HG02798 (cell line): ENCODE data around the gene ACTR3.

Experiments used
- ATAC-seq: cut with Tn5 transposase; IDR thresholded peaks from one replicate; pipeline ENCODE4 v1.9.1; 2021; ENCODE audit warnings: mild to moderate bottlenecking; ENCODE audit not compliant: unreplicated experiment, poor library complexity

ACTR3 gene

DNA sequence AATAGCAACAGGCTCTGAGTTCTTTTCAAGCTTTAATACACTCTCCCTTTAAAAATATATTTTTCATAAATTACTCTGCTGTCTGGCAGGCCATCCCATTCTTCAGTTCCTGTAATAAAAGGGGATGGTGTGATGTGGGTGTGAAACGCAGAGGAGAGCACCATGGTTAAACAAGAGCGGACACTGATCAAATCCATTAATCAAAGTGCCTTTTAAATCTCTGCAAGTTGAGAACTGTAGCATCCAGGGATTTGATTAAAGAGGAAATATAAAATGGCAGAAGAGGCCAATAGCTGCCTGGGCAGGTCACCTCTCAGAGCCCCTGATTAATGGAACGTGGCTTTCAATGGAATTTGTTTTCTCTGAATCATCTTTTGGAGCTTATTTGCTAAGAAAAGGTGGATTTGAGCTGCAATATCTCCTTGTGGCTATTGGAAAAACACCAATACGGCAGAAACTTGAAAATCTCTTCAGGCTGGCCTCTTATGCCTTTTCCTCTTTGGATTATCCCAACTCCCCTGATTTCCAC, 96.9 kb downstream of the ACTR3 start:
- ATAC-seq, result no peak

DNA sequence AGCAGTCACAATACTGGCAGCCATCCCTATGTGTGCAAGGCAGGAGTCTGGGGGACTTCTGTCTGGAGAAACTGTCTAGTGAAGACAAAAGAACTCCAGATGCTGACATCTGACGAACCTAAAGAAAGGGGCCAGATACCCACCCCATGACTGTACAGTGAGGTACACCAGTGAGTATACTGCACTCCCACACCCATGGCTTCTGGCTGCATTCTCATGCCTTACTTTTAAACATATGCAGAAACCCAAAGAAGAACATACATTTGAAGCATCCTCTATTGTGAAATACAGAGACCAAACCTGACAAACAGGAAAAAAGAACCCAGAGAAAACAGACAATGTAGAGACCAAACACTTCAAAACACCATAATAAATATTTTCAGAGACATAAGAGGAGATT, 102.2 kb downstream of the ACTR3 start:
- no peak for ATAC-seq

DNA sequence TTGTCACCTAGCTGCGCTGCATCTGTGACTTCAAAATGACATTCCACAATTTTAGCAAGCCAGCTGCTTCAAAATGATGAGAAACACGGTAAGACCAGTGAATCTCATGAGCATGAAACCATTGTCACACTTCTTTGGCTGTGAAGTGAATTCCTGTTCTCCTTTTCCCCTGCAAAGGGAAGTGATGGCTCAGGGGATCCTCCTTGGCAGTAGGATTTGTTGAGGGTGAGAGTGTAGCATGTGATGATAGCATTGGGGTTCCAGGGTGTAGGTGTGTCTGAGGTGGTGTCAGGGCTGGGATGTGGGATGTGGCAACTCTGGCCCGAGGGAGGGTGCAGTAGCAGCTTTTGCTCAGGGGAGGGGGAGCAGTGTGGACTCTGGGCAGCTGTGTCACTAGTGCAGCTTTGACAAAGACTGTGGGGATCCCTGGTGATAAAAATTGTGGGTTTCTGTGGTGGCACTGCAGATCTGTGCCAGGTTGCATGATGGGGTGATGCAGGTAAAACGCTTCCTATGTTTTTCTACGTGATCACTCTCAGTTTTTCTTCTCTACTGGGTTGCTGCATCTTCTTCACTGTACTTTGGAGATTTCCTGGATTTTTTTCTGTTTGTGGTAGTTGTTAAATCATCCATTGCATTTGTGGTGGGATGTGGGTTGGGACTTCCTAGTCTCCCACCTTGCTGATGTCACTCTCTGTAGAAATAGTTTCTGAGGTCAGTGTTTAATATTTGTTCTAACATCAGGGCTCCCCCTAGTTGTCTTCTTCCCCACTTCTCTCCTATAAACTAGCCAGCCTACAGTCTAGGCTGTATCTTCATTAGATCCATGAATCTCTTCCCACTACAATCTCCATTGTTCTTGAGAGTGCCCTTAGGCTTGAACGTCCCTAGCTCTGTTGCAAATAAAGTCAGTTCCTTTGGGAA, 107.0 kb downstream of the ACTR3 start:
- ATAC-seq, result no peak

DNA sequence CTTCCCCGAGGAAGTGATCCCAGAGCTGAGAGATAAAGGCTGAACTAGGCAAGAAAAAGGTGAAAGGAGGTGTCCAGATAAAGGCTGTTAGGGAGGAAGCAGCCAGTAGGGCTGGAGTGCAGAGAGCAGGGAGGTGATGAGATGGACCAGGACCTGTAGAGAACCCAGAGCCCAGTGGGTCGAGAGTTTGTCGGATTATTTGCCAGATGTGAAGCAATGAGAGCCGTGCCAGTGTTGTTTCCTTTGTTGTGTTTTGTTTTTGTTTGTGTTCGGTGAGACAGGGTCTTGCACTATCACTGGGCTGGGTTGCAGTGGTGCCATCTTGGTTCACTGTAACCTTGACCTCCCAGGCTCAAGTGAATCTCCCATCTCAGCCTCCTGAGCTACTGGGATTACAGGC, 111.3 kb downstream of the ACTR3 start:
- no peak for ATAC-seq

DNA sequence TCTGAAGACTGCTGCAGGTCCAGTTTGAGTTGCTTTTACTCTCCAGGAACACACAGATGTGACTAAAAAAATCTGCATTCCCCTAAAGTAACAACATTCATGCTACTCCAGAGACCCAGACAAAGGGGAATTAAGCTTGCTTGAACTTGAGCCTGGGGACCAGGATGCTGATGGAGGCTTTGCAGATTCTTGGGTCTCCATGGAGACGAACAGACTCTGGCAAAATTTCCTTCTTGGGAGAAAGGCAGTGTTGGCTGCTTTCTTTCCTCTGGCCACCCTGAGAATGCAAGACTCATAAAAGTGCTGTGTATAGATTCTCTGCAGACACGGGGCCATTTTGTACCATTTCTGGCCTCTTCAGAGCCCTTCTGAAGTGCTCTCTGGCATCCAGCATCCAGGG, 112.0 kb downstream of the ACTR3 start:
- ATAC-seq, result no peak

DNA sequence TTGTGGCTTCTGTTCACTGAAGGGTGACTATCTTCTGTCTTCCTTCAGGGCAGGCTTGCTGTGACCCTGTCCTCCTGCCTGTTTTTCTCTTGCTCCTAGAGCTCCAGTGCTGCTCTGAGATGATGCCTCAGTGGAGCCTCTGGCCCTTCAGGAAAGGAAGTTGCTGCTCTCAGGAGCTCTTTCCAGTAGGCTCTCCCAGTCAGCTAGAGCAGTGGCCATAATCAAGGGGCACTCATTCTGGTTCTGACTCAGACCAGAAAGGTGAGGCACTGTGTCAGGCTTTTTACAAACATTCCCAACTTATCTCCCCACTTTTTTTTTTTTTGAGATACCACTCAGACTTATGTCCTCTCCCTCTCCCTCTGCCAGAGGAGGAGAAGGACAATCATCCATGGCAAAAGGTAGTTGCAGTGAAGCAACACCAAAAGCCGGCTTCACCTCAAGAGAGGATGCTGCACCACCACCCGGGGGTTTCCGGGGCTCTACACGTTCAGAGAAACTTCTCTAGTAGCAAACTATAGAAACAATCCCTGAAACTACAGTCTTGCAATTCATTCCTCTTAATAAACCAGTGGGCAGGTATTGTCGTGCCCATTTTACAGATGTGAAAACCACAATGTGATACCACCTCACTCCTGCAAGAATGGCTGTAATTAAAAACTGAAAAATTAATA, 115.4 kb downstream of the ACTR3 start:
- peak; percentile 65 for ATAC-seq

DNA sequence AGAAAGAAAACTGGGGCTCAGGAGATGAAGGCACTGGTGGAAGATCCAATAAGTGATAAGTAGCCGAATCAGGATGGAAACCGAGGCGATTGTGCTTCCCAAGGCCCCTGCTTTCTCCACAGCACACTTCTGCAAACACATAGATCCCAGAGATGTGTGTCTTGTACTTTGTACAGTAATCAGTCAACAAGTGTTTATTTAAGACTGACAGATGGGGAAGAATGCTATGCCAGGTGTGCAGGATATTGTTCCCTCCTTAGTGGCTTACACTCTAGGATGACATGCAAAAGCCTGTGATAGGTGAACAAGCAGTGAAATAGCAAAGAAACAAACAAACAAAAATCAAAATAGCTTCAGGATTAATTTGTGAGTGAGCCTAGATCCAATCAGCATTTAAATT, 116.6 kb downstream of the ACTR3 start:
- ATAC-seq, result no peak

DNA sequence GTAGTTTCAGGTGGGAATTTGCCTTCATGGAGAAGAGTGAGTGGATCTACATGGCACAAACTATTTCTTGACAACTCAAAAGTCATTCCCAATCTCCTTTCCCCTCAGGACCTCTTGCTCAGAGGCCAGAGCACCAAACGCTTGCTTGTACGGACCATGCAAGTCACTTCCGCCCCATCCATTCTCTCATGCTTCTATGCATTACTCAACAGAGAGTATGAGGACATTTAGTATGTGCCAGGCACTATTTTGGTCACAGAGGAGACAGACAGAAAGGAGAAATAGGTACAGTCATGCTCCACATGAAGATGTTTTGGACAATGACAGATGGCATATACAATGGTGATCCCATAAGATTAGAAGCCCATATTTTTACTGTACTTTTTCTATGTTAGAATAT, 117.5 kb downstream of the ACTR3 start:
- ATAC-seq, result no peak

DNA sequence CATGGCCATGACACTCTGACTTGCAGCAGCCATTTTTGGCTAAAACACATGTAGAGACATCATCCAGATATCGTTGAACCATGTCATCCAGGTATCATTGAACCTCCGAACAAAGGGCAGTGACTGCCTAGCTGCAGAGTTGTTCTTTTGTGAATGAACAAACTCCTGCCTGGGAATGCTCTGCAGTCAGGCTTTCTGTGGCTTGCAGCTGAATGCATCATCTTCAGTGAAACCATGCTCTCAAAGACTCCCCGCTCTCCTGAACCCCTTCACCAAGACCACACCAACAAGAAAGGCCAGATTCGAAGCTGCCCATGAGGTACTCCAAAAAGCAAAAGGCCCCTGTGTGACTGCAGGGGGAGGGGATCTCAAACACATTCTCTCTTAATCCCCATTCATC, 118.8 kb downstream of the ACTR3 start:
- no peak for ATAC-seq

DNA sequence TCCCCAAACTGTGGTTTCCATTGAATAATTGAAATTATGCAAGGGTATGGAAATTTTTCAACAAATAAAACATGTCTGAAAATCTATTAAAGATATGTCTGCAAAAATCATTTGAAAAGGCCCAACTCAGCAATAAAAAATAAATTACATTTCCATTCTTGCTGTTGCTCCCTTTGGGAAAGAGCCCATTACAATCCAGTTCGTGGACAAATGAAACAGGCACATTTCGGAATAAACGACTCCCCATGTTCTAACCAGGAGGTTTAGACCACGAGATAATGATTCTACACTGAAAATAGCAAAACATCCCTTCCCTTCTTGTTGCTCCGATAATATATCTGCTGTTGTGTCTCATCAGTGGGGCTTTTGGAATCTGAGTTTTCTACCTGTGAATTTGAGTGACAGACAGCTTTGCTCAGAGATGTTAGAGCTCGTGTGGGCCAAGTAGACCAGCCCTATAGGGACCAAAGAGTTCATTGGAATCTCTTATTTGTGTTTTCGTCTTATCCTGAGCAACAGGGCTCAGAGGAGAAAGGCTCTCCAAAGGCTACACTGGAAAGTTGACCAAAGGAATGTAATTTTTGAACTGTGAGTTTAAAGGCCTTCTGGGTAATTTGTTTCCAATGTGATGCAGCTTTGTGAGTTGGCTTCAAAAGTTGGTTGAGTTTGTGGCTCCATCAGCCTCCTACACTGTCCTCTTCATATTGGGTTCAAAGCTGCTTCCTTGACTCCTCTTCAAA, 119.5 kb downstream of the ACTR3 start:
- no peak for ATAC-seq

DNA sequence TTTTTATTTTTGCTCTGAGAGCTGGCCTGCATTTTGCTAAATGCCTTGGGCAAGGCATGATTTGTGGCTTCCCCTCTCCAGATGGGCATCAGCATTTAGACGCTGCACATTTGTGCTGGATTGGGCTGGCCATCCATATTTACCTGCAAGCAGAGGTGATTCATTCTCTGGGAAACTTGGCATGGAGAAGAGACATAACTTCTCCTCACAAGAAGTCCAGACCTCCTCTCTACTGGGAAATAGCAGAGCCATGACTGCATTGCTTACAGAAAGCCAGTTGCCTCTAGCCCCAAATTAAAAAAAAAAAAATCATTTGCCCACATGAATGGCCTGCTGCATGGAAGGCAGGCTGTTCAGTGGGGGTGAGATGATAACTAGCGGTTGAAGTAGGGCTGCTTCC, 120.1 kb downstream of the ACTR3 start:
- no peak for ATAC-seq

DNA sequence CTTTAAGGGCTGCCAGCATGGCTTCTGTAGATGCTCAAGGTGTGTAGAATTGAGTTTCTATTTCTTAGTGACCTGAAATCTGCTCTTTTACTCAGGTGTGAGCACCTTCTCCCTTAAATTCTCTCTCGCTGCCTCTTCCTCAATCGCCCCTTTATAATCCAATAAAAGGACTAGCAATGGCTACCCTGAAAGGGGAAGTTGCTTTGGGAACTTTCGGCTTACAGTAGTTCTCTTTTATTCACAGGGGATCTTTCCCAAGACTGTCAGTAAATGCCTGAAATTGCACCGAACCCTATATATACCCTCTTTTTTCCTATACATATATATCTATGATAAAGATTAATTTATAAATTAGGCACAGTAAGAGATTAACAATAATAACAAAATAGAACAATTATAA, 121.8 kb downstream of the ACTR3 start:
- ATAC-seq, result no peak
